Islet precursor cell (in vitro differentiated cells): ENCODE measurements around the gene HTR3B.

ENCODE experiments used
- DNase-seq: peaks from one replicate; pipeline ENCODE4 v3.0.0-alpha.2; 2018

HTR3B gene

GRCh38 chr11:113949891-113950290 lies 45.3 kb downstream of the HTR3B start:
- DNase-seq = no peak

- no peak for DNase-seq
Measured at GRCh38 chr11:113951537-113951936, 46.9 kb downstream of the HTR3B start.

- DNase-seq = no peak
Measured at GRCh38 chr11:113952070-113952469, 47.5 kb downstream of the HTR3B start.

- no peak for DNase-seq
Measured at GRCh38 chr11:113952588-113952987, 48.0 kb downstream of the HTR3B start.

GRCh38 chr11:113954235-113954634 lies 49.6 kb downstream of the HTR3B start:
- DNase-seq = no peak

- DNase-seq = no peak
Measured at GRCh38 chr11:113956986-113957385, 52.4 kb downstream of the HTR3B start.

GRCh38 chr11:113960702-113961330 lies 56.2 kb downstream of the HTR3B start:
- no peak for DNase-seq

GRCh38 chr11:113967361-113967760 lies 62.8 kb downstream of the HTR3B start:
- no peak for DNase-seq

GRCh38 chr11:113971506-113972195 lies 67.1 kb downstream of the HTR3B start:
- DNase-seq = no peak

- DNase-seq = peak; percentile 84
Measured at GRCh38 chr11:113974741-113975470, 70.3 kb downstream of the HTR3B start, which contains the start of gene HTR3A. HTR3A (plus strand) TSS chr11:113975108; CDS start chr11:113975326, 218 bp downstream.

- DNase-seq = no peak
Measured at GRCh38 chr11:113977071-113977490, 72.5 kb downstream of the HTR3B start.

- no peak for DNase-seq
Measured at GRCh38 chr11:113977701-113978100, 73.1 kb downstream of the HTR3B start.

- DNase-seq = no peak
Measured at GRCh38 chr11:113979431-113979830, 74.8 kb downstream of the HTR3B start.

GRCh38 chr11:113980785-113981184 lies 76.2 kb downstream of the HTR3B start:
- no peak for DNase-seq

- DNase-seq = no peak
Measured at GRCh38 chr11:113982306-113982705, 77.7 kb downstream of the HTR3B start.

GRCh38 chr11:113984781-113985180 lies 80.2 kb downstream of the HTR3B start:
- no peak for DNase-seq

- DNase-seq = no peak
Measured at GRCh38 chr11:113985906-113986305, 81.3 kb downstream of the HTR3B start.

GRCh38 chr11:113986351-113987140 lies 82.0 kb downstream of the HTR3B start:
- no peak for DNase-seq

- DNase-seq = no peak
Measured at GRCh38 chr11:113989381-113989780, 84.8 kb downstream of the HTR3B start.

GRCh38 chr11:113989916-113990315 lies 85.3 kb downstream of the HTR3B start:
- DNase-seq = no peak

- DNase-seq = peak; percentile 80
Measured at GRCh38 chr11:113991170-113991569, 86.6 kb downstream of the HTR3B start.

GRCh38 chr11:113991718-113992458 lies 87.3 kb downstream of the HTR3B start:
- no peak for DNase-seq
